Neural cell (in vitro differentiated cells): ENCODE results near the gene WDR49. TPM values are rescaled to one million over a fixed set of nuclear protein-coding genes. Genes with fewer than 3 reads are reported as not detected.

Experiments
- H2AFZ ChIP-seq: fragments of 200-600, 300-800 bp; sonication (generic), shearing (Covaris generic); 2 replicates; pipeline ENCODE4 v1.6.0; 2014; ENCODE audit warnings: low read depth, mild to moderate bottlenecking, antibody characterized with exemption, low read length, moderate library complexity
- H3F3A ChIP-seq: fragments of 200-600 bp; shearing (Covaris generic); 2 replicates; pipeline ENCODE4 v1.6.1; 2016; ENCODE audit warnings: mild to moderate bottlenecking, moderate library complexity, mixed read lengths, antibody characterized with exemption, low read length; ENCODE audit not compliant: insufficient read depth, poor library complexity, severe bottlenecking
- H3K27ac ChIP-seq: fragments of 200-600, 300-800 bp; sonication (generic), shearing (Covaris generic); 2 replicates; pipeline ENCODE4 v1.5.1; 2014; ENCODE audit warnings: mild to moderate bottlenecking, low read length, moderate library complexity
- H3K27me3 ChIP-seq: fragments of 300-800, 200-600 bp; sonication (generic), shearing (Covaris generic); 2 replicates; pipeline ENCODE4 v1.6.0; 2014; ENCODE audit warnings: mild to moderate bottlenecking, low read depth, low read length, moderate library complexity; ENCODE audit not compliant: insufficient read depth
- H3K36me3 ChIP-seq: fragments of 300-800, 200-600 bp; sonication (generic), shearing (Covaris generic); 2 replicates; pipeline ENCODE4 v1.5.1; 2014; ENCODE audit warnings: mild to moderate bottlenecking, antibody characterized with exemption, low read length, moderate library complexity; ENCODE audit not compliant: insufficient read depth
- H3K4me2 ChIP-seq: fragments of 300-800, 200-600 bp; sonication (generic), shearing (Covaris generic); 2 replicates; pipeline ENCODE4 v1.6.0; 2014; ENCODE audit warnings: mild to moderate bottlenecking, low read length
- H3K4me3 ChIP-seq: fragments of 300-800, 200-600 bp; sonication (generic), shearing (Covaris generic); 2 replicates; pipeline ENCODE4 v1.5.1; 2014; ENCODE audit warnings: mild to moderate bottlenecking, low read length, moderate library complexity
- H3K79me2 ChIP-seq: fragments of 200-600 bp; shearing (Covaris generic); replicated peaks from 2 replicates; pipeline ENCODE4 v1.6.0; 2014; ENCODE audit warnings: mild to moderate bottlenecking, low read length, moderate library complexity; ENCODE audit not compliant: insufficient read depth
- H3K9ac ChIP-seq: fragments of 300-800, 200-600 bp; sonication (generic), shearing (Covaris generic); 2 replicates; pipeline ENCODE4 v1.6.1; 2016; ENCODE audit warnings: mild to moderate bottlenecking, low read length, mixed read lengths
- H3K9me2 ChIP-seq: fragments of 200-600 bp; shearing (Covaris generic); 2 replicates; pipeline ENCODE4 v1.6.1; 2016; ENCODE audit warnings: mild to moderate bottlenecking, low read length, mixed read lengths; ENCODE audit not compliant: insufficient read depth
- H3K9me3 ChIP-seq: fragments of 200-600, 300-800 bp; sonication (generic), shearing (Covaris generic); 2 replicates; pipeline ENCODE4 v1.6.1; 2016; ENCODE audit warnings: mild to moderate bottlenecking, mixed run types, low read length, moderate library complexity, mixed read lengths
- H4K20me1 ChIP-seq: fragments of 200-600 bp; shearing (Covaris generic); 2 replicates; pipeline ENCODE4 v1.6.1; 2016; ENCODE audit warnings: mild to moderate bottlenecking, mixed run types; ENCODE audit not compliant: insufficient read depth
- EP300 ChIP-seq: fragments of 450-650 bp; conservative IDR thresholded peaks from 2 replicates; pipeline ENCODE4 v1.6.1; 2014; ENCODE audit warnings: antibody characterized with exemption, mild to moderate bottlenecking, moderate library complexity; ENCODE audit not compliant: poor library complexity, severe bottlenecking
- EZH2 ChIP-seq: fragments of 200-600, 300-800 bp; shearing (Covaris generic), sonication (generic); IDR thresholded peaks from 2 replicates; pipeline ENCODE4 v1.6.1; 2014; ENCODE audit warnings: antibody characterized with exemption, low read length, borderline replicate concordance, mild to moderate bottlenecking; ENCODE audit not compliant: insufficient read depth, poor library complexity, severe bottlenecking
- MXI1 ChIP-seq: fragments of 450-650 bp; conservative IDR thresholded peaks from 2 replicates; pipeline ENCODE4 v1.6.1; 2014; ENCODE audit warnings: antibody characterized with exemption, mild to moderate bottlenecking; ENCODE audit not compliant: poor library complexity, severe bottlenecking
- POLR2AphosphoS5 ChIP-seq: IDR thresholded peaks from 2 replicates; pipeline ENCODE4 v1.6.1; 2012
- RAD21 ChIP-seq: fragments of 450-650 bp; conservative IDR thresholded peaks from 2 replicates; pipeline ENCODE4 v1.6.1; 2014; ENCODE audit warnings: antibody characterized with exemption, mild to moderate bottlenecking, moderate library complexity
- SMC3 ChIP-seq: fragments of 450-650 bp; conservative IDR thresholded peaks from 2 replicates; pipeline ENCODE4 v1.6.1; 2014; ENCODE audit warnings: antibody characterized with exemption, mild to moderate bottlenecking, moderate library complexity; ENCODE audit not compliant: poor library complexity
- TAF1 ChIP-seq: IDR thresholded peaks from 2 replicates; pipeline ENCODE4 v1.6.1; 2012; ENCODE audit warnings: low read depth
- polyA plus RNA-seq: library from polyadenylated mRNA; depleted of rRNA; stranded (reverse); fragments of >200 nt; gene quantifications from 2 replicates; pipeline ENCODE4 v1.2.3, GENCODE V29; 2014
- TF ChIP-seq, protein P1 (sequence below): IDR thresholded peaks from 2 replicates; pipeline ENCODE4 v1.6.1; 2012; ENCODE audit warnings: borderline replicate concordance
- TF ChIP-seq, protein P2 (sequence below): fragments of 450-650 bp; IDR thresholded peaks from 2 replicates; pipeline ENCODE4 v1.5.1; 2014; ENCODE audit warnings: antibody characterized with exemption, mild to moderate bottlenecking, moderate library complexity; ENCODE audit not compliant: poor library complexity, severe bottlenecking

WDR49 gene
- polyA plus RNA-seq, 1 donor from 2014 or later = 1.1 TPM

- H3K9ac ChIP-seq = no peak overlapping the region
- no peaks in the 10 kb centered on the region for H3K79me2 ChIP-seq
- no peaks in the 10 kb centered on the region for H3K9me2 ChIP-seq
- H2AFZ ChIP-seq = no peak overlapping the region
- H3K27ac ChIP-seq = no peak overlapping the region
- no peaks in the 10 kb centered on the region for H3K27me3 ChIP-seq
- no peaks in the 10 kb centered on the region for H3K36me3 ChIP-seq
- no peaks in the 10 kb centered on the region for H3F3A ChIP-seq
- no peak overlapping the region for H3K4me2 ChIP-seq
- TF ChIP-seq EP300 (no peak), TAF1 (no peak), EZH2 (no peak), RAD21 (no peak), POLR2AphosphoS5 (no peak), SMC3 (no peak)
- TF ChIP-seq, protein P1, sequence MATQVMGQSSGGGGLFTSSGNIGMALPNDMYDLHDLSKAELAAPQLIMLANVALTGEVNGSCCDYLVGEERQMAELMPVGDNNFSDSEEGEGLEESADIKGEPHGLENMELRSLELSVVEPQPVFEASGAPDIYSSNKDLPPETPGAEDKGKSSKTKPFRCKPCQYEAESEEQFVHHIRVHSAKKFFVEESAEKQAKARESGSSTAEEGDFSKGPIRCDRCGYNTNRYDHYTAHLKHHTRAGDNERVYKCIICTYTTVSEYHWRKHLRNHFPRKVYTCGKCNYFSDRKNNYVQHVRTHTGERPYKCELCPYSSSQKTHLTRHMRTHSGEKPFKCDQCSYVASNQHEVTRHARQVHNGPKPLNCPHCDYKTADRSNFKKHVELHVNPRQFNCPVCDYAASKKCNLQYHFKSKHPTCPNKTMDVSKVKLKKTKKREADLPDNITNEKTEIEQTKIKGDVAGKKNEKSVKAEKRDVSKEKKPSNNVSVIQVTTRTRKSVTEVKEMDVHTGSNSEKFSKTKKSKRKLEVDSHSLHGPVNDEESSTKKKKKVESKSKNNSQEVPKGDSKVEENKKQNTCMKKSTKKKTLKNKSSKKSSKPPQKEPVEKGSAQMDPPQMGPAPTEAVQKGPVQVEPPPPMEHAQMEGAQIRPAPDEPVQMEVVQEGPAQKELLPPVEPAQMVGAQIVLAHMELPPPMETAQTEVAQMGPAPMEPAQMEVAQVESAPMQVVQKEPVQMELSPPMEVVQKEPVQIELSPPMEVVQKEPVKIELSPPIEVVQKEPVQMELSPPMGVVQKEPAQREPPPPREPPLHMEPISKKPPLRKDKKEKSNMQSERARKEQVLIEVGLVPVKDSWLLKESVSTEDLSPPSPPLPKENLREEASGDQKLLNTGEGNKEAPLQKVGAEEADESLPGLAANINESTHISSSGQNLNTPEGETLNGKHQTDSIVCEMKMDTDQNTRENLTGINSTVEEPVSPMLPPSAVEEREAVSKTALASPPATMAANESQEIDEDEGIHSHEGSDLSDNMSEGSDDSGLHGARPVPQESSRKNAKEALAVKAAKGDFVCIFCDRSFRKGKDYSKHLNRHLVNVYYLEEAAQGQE = no peak
- TF ChIP-seq, protein P2, sequence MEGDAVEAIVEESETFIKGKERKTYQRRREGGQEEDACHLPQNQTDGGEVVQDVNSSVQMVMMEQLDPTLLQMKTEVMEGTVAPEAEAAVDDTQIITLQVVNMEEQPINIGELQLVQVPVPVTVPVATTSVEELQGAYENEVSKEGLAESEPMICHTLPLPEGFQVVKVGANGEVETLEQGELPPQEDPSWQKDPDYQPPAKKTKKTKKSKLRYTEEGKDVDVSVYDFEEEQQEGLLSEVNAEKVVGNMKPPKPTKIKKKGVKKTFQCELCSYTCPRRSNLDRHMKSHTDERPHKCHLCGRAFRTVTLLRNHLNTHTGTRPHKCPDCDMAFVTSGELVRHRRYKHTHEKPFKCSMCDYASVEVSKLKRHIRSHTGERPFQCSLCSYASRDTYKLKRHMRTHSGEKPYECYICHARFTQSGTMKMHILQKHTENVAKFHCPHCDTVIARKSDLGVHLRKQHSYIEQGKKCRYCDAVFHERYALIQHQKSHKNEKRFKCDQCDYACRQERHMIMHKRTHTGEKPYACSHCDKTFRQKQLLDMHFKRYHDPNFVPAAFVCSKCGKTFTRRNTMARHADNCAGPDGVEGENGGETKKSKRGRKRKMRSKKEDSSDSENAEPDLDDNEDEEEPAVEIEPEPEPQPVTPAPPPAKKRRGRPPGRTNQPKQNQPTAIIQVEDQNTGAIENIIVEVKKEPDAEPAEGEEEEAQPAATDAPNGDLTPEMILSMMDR = no peak
- no peak overlapping the region for H3K4me3 ChIP-seq
- H4K20me1 ChIP-seq = no peaks in the 10 kb centered on the region
- H3K9me3 ChIP-seq = no peaks in the 10 kb centered on the region
Observed at GRCh38 chr3:167493244-167493643, 160.5 kb downstream of the WDR49 start.

GRCh38 chr3:167491621-167492020, 162.1 kb downstream of the WDR49 start:
- no peak for TF ChIP-seq MXI1
- no peak for TF ChIP-seq TAF1
- no peak for TF ChIP-seq POLR2AphosphoS5
- no peak for TF ChIP-seq EP300
- TF ChIP-seq, protein P1 = no peak
- TF ChIP-seq, protein P2 = no peak
- no peak for TF ChIP-seq EZH2
- TF ChIP-seq RAD21 = no peak
- no peak for TF ChIP-seq SMC3
- no peaks in the 10 kb centered on the region for H3K9me3 ChIP-seq
- H3K4me3 ChIP-seq = no peak overlapping the region
- H3K36me3 ChIP-seq = no peaks in the 10 kb centered on the region
- no peak overlapping the region for H2AFZ ChIP-seq
- no peaks in the 10 kb centered on the region for H4K20me1 ChIP-seq
- no peaks in the 10 kb centered on the region for H3K79me2 ChIP-seq
- no peaks in the 10 kb centered on the region for H3K9me2 ChIP-seq
- no peak overlapping the region for H3K4me2 ChIP-seq
- H3K27me3 ChIP-seq = no peaks in the 10 kb centered on the region
- H3K27ac ChIP-seq = no peak overlapping the region
- H3K9ac ChIP-seq = no peak overlapping the region
- no peaks in the 10 kb centered on the region for H3F3A ChIP-seq
